Thoracic aorta (tissue), 2 donors: ENCODE results near the gene SYTL5. TPM values are rescaled to one million over a fixed set of nuclear protein-coding genes. Genes with fewer than 3 reads are reported as not detected.
"Not testable (repeated sequence)": the region's sequence is repeated elsewhere in the genome, so short reads cannot be mapped to it uniquely, and the experiment has no call there.

Source experiments
- ATAC-seq: fragments of 150-250 bp; one replicate; pipeline ENCODE4 v1.8.0; 2017; ENCODE audit warnings: low read depth; ENCODE audit not compliant: insufficient number of reproducible peaks, low FRiP score
- DNase-seq: peaks from one replicate; pipeline ENCODE4 v3.0.0-alpha.2; 2020; ENCODE audit warnings: low spot score
- H3K27ac ChIP-seq, 2 donors: fragments of 200-600 bp; sonication (generic); 1 replicate in 1 of 2; 2 replicates in 1 of 2; pipeline ENCODE4 v1.5.1; 2016; ENCODE audit warnings: mild to moderate bottlenecking in 2 of 2, moderate library complexity in 2 of 2
- H3K27me3 ChIP-seq: fragments of 200-600 bp; sonication (generic); replicated peaks from 2 replicates; pipeline ENCODE4 v1.6.0; 2016; ENCODE audit warnings: mild to moderate bottlenecking; ENCODE audit not compliant: insufficient read depth
- H3K36me3 ChIP-seq: fragments of 200-600 bp; sonication (generic); one replicate; pipeline ENCODE4 v1.5.1; 2016
- H3K4me1 ChIP-seq, 2 donors: fragments of 200-600 bp; sonication (generic); 1 replicate in 1 of 2; 2 replicates in 1 of 2; pipeline versions ENCODE4 v1.5.1 to v1.6.0; 2016; ENCODE audit warnings: low read depth in 2 of 2, mild to moderate bottlenecking in 1 of 2; ENCODE audit not compliant: control insufficient read depth in 1 of 2
- H3K4me3 ChIP-seq: fragments of 200-600 bp; sonication (generic); 2 replicates; pipeline ENCODE4 v1.5.1; 2016; ENCODE audit warnings: mild to moderate bottlenecking
- H3K9me3 ChIP-seq: fragments of 200-600 bp; sonication (generic); 2 replicates; pipeline ENCODE4 v1.5.1; 2016
- total RNA-seq, 2 donors: library from RNA; depleted of rRNA; stranded (reverse); fragments of >200 nt; gene quantifications; one replicate each; pipeline versions ENCODE4 v1.1.0 to v1.2.3, GENCODE V29; 2016
- TF ChIP-seq, protein P1 (sequence below): fragments of 200-600 bp; sonication (generic); IDR thresholded peaks from one replicate; pipeline ENCODE4 v1.5.1; 2019; ENCODE audit warnings: antibody characterized with exemption

SYTL5 gene
- total RNA-seq, 2 donors from 2014 or later = not detected

DNA sequence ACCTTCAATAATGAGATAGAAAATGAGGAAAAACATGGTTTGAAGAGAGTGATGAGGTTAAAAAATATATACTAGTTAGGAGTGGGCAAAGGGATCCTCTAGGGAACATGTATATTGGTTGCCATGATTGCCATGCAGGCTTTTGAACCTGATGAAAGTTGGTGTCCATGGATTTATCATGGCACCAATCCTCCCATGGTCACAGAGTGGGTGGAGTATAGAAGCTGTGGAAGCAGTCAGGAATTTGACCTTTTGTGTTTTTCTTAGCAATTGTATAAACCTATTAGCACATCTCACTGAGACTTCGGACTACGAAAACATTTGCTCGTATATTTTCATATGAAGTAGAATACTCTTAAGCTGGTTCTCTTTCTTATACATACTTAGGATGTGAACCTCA lies 30.9 kb upstream of the SYTL5 start:
- no peak overlapping the region for H3K4me3 ChIP-seq
- H3K9me3 ChIP-seq = no peaks in the 10 kb centered on the region
- DNase-seq (no peak), ATAC-seq (no peak)
- no peaks in the 10 kb centered on the region for H3K36me3 ChIP-seq
- H3K27ac ChIP-seq = no peak overlapping the region
- no peaks in the 10 kb centered on the region for H3K4me1 ChIP-seq
- TF ChIP-seq, protein P1, sequence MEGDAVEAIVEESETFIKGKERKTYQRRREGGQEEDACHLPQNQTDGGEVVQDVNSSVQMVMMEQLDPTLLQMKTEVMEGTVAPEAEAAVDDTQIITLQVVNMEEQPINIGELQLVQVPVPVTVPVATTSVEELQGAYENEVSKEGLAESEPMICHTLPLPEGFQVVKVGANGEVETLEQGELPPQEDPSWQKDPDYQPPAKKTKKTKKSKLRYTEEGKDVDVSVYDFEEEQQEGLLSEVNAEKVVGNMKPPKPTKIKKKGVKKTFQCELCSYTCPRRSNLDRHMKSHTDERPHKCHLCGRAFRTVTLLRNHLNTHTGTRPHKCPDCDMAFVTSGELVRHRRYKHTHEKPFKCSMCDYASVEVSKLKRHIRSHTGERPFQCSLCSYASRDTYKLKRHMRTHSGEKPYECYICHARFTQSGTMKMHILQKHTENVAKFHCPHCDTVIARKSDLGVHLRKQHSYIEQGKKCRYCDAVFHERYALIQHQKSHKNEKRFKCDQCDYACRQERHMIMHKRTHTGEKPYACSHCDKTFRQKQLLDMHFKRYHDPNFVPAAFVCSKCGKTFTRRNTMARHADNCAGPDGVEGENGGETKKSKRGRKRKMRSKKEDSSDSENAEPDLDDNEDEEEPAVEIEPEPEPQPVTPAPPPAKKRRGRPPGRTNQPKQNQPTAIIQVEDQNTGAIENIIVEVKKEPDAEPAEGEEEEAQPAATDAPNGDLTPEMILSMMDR = no peak
- no peaks in the 10 kb centered on the region for H3K27me3 ChIP-seq

- no peaks in the 10 kb centered on the region for H3K36me3 ChIP-seq
- H3K4me1 ChIP-seq = no peaks in the 10 kb centered on the region
- no peaks in the 10 kb centered on the region for H3K27me3 ChIP-seq
- H3K27ac ChIP-seq = no peak overlapping the region
- H3K9me3 ChIP-seq = no peaks in the 10 kb centered on the region
- TF ChIP-seq, protein P1 = no peak
- no peak for ATAC-seq
- H3K4me3 ChIP-seq = no peak overlapping the region
- DNase-seq = no peak
These were observed 30.2 kb upstream of the SYTL5 start for GRCh38 chrX:37976153-37976552.

- no peak overlapping the region for H3K27ac ChIP-seq
- DNase-seq = no peak
- TF ChIP-seq, protein P1 = no peak
- no peaks in the 10 kb centered on the region for H3K4me1 ChIP-seq
- no peaks in the 10 kb centered on the region for H3K9me3 ChIP-seq
- H3K4me3 ChIP-seq = no peak overlapping the region
- ATAC-seq = no peak
- H3K36me3 ChIP-seq = no peaks in the 10 kb centered on the region
- no peaks in the 10 kb centered on the region for H3K27me3 ChIP-seq
These were observed 21.5 kb upstream of the SYTL5 start for GRCh38 chrX:37984880-37985279.

DNA sequence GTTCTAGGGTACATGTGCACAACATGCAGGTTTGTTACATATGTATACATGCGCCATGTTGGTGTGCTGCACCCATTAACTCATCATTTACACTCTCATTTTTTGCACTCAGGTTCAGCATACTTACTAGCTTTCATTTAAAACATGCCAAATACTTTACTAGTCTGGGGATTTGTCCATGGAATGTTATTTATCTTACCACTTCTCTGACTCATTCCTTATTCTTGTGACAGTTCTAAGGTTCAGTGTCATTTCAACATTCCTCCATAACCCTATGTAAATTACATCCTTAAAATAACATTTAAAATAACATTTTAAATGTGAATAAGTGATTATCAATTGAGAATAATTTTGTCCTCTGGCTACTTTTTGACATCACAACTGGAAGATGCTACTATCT lies 19.5 kb upstream of the SYTL5 start:
- H3K36me3 ChIP-seq = no peaks in the 10 kb centered on the region
- no peak overlapping the region for H3K27ac ChIP-seq
- H3K9me3 ChIP-seq = no peaks in the 10 kb centered on the region
- ATAC-seq = no peak
- no peaks in the 10 kb centered on the region for H3K4me1 ChIP-seq
- no peaks in the 10 kb centered on the region for H3K27me3 ChIP-seq
- no peak overlapping the region for H3K4me3 ChIP-seq
- TF ChIP-seq, protein P1 = no peak
- DNase-seq = no peak

- no peak overlapping the region for H3K27ac ChIP-seq
- H3K27me3 ChIP-seq = no peaks in the 10 kb centered on the region
- TF ChIP-seq, protein P1 = no peak
- H3K4me3 ChIP-seq = no peak overlapping the region
- H3K36me3 ChIP-seq = no peaks in the 10 kb centered on the region
- ATAC-seq (no peak), DNase-seq (no peak)
- H3K9me3 ChIP-seq = no peaks in the 10 kb centered on the region
- no peaks in the 10 kb centered on the region for H3K4me1 ChIP-seq
These were observed 17.0 kb upstream of the SYTL5 start for GRCh38 chrX:37989304-37989703.

GRCh38 chrX:37991303-37991702 lies 15.1 kb upstream of the SYTL5 start:
- not testable (repeated sequence) for H3K36me3 ChIP-seq, DNase-seq, H3K27me3 ChIP-seq, ATAC-seq, H3K9me3 ChIP-seq, H3K27ac ChIP-seq, H3K4me3 ChIP-seq, H3K4me1 ChIP-seq
